Measurements from ENCODE around the gene ID2. TPM values are rescaled to one million over a fixed set of nuclear protein-coding genes. Genes with fewer than 3 reads are reported as not detected.
A peak's percentile ranks its signal among the peaks of the same experiment; 100 is the strongest.

ID2 gene
- total RNA-seq, 3 donors from 2014 or later (not counting 1 experiment from before 2014, with no cell fraction given) = 185 to 209 (median 191) TPM

DNA sequence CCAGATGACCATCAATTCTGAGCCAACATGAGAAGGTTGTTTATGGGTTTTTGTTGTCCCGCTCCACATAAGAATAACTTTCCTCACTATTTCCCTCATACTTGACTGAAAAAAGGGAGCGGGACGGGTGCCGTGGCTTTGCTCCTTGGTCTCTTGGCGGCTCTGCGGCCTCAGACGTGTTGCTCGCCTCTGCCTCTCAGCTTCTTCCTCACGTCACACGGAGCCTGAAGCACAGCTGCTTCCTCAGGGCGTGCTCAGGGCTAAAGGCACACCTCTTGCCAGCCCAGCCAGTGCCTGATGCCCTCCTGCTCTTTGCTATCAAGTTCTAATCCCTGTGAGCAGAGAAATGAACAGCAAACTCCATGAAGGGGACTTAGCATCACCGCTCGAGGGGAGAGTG is 17.9 kb upstream of the ID2 start:
- Mint-ChIP-seq H3K36me3 (no peaks in the 10 kb centered on the region), H3K4me3 (peak overlapping the region; percentile 49), H3K9me3 (no peaks in the 10 kb centered on the region), H3K27ac (peak overlapping the region; percentile 50 to 78), H3K4me1 (peaks cover 24 to 34% of the 10 kb centered on the region in 2 donors), H3K27me3 (ENCODE audit: low read depth in 2 of 2) (peaks cover 10 to 12% of the 10 kb centered on the region in 2 donors)
- H3K4me1 ChIP-seq (ENCODE audit: control insufficient read depth, insufficient read depth, low read length) = peaks cover 25% of the 10 kb centered on the region
- WGBS (ENCODE audit: insufficient coverage) = 21% methylated on average over 12 of the region's 13 CpGs
- DNase-seq (peak in 1 of 2 donors; percentile 39), ATAC-seq (peak; percentile 68 to 78 (median 72))
- H3K4me3 ChIP-seq (ENCODE audit: low read length) = no peak overlapping the region
- intact Hi-C loops (cut with micrococcal nuclease) = no loop called here
- H3K27ac ChIP-seq (ENCODE audit: low read length) = peak overlapping the region; percentile 8
- H3K36me3 ChIP-seq (ENCODE audit: control insufficient read depth, insufficient read depth, low read length) = no peaks in the 10 kb centered on the region
- no peaks in the 10 kb centered on the region for H3K27me3 ChIP-seq (ENCODE audit: control insufficient read depth, insufficient read depth, low read length)
- no peaks in the 10 kb centered on the region for H3K9me3 ChIP-seq (ENCODE audit: control insufficient read depth, insufficient read depth, low read length)
- TF ChIP-seq, protein P1, sequence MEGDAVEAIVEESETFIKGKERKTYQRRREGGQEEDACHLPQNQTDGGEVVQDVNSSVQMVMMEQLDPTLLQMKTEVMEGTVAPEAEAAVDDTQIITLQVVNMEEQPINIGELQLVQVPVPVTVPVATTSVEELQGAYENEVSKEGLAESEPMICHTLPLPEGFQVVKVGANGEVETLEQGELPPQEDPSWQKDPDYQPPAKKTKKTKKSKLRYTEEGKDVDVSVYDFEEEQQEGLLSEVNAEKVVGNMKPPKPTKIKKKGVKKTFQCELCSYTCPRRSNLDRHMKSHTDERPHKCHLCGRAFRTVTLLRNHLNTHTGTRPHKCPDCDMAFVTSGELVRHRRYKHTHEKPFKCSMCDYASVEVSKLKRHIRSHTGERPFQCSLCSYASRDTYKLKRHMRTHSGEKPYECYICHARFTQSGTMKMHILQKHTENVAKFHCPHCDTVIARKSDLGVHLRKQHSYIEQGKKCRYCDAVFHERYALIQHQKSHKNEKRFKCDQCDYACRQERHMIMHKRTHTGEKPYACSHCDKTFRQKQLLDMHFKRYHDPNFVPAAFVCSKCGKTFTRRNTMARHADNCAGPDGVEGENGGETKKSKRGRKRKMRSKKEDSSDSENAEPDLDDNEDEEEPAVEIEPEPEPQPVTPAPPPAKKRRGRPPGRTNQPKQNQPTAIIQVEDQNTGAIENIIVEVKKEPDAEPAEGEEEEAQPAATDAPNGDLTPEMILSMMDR (IDR thresholded peaks at IDR 0.05) = no peak

DNA sequence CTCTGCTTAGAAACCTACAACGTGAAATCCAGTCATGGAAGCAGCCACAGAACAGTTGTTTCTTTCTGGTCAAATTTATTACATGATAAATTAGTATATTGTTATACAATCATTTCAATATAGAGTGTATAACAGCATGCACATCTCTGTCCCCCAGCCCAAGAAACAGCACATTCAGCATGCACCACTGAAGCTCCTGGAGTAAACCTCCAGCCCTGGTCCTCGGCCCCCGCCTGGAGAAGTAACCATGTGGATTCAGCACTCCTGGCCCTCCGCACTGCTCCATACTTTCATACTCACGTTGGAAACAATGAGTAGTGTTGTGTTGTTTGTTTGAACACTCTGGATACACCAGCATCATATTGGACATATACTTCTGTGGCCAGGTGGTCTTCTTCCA is 15.3 kb upstream of the ID2 start:
- intact Hi-C loops (cut with micrococcal nuclease) = no loop called here
- TF ChIP-seq, protein P1 (IDR thresholded peaks at IDR 0.05) = no peak
- Mint-ChIP-seq H3K9me3 (no peaks in the 10 kb centered on the region), H3K4me3 (no peak overlapping the region), H3K27ac (no peak overlapping the region), H3K4me1 (peaks cover 27 to 32% of the 10 kb centered on the region in 2 donors), H3K27me3 (ENCODE audit: low read depth in 2 of 2) (peaks cover under 1 to 2% of the 10 kb centered on the region in 2 donors), H3K36me3 (no peaks in the 10 kb centered on the region)
- H3K9me3 ChIP-seq (ENCODE audit: control insufficient read depth, insufficient read depth, low read length) = no peaks in the 10 kb centered on the region
- H3K27ac ChIP-seq (ENCODE audit: low read length) = no peak overlapping the region
- DNase-seq = no peak
- H3K36me3 ChIP-seq (ENCODE audit: control insufficient read depth, insufficient read depth, low read length) = no peaks in the 10 kb centered on the region
- no peaks in the 10 kb centered on the region for H3K27me3 ChIP-seq (ENCODE audit: control insufficient read depth, insufficient read depth, low read length)
- 95% methylated on average over 4 of the region's 5 CpGs for WGBS (ENCODE audit: insufficient coverage)
- H3K4me3 ChIP-seq (ENCODE audit: low read length) = no peak overlapping the region
- peaks cover 27% of the 10 kb centered on the region for H3K4me1 ChIP-seq (ENCODE audit: control insufficient read depth, insufficient read depth, low read length)
- no peak for ATAC-seq

DNA sequence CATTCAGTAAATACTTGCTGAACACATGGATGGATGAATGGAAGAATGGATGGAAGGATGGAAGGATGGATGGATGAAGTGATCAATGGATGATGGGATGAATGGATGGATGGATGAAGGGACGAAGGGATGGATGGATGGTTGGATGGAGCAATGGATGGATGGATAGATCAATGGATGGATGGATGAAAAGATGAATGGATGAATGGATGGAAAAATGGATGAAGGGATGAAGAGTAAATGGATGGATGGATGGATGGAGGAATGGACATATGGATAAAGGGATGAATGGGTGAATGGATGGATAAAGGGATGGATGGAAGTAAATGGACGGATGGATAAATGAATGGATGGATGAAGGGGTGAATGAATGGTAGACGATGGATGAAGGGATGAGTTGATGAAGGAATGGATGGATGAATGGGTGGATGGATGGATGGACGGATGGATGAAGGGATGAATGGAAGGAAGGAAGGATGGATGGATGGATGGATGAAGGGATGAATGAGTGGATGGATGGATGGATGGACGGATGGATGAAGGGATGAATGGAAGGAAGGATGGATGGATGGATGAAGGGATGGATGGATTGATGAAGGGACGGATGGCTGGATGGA is 13.9 kb upstream of the ID2 start:
- H3K27ac Mint-ChIP-seq = no peak overlapping the region
- H3K4me3 Mint-ChIP-seq = no peak overlapping the region
- H3K36me3 ChIP-seq (ENCODE audit: control insufficient read depth, insufficient read depth, low read length) = no peaks in the 10 kb centered on the region
- H3K36me3 Mint-ChIP-seq = no peaks in the 10 kb centered on the region
- no peak for DNase-seq
- no peak overlapping the region for H3K4me3 ChIP-seq (ENCODE audit: low read length)
- no peaks in the 10 kb centered on the region for H3K9me3 ChIP-seq (ENCODE audit: control insufficient read depth, insufficient read depth, low read length)
- H3K27me3 Mint-ChIP-seq (ENCODE audit: low read depth in 2 of 2) = no peaks in the 10 kb centered on the region
- 88% methylated on average over 6 of the region's 6 CpGs for WGBS (ENCODE audit: insufficient coverage)
- ATAC-seq = no peak
- H3K4me1 Mint-ChIP-seq = peaks cover 26 to 33% of the 10 kb centered on the region in 2 donors
- intact Hi-C loops (cut with micrococcal nuclease) = no loop called here
- TF ChIP-seq, protein P1 (IDR thresholded peaks at IDR 0.05) = no peak
- H3K9me3 Mint-ChIP-seq = no peaks in the 10 kb centered on the region
- peaks cover 28% of the 10 kb centered on the region for H3K4me1 ChIP-seq (ENCODE audit: control insufficient read depth, insufficient read depth, low read length)
- H3K27me3 ChIP-seq (ENCODE audit: control insufficient read depth, insufficient read depth, low read length) = peaks cover 1% of the 10 kb centered on the region
- no peak overlapping the region for H3K27ac ChIP-seq (ENCODE audit: low read length)
